ENCODE data around the gene RYK. TPM values are rescaled to one million over a fixed set of nuclear protein-coding genes. Genes with fewer than 3 reads are reported as not detected.
A peak's percentile ranks its signal among the peaks of the same experiment; 100 is the strongest.
"Not testable (repeated sequence)": the region's sequence is repeated elsewhere in the genome, so short reads cannot be mapped to it uniquely, and the experiment has no call there.

Gene RYK
- total RNA-seq, 1 donor from 2014 or later: 85.0 TPM

DNA sequence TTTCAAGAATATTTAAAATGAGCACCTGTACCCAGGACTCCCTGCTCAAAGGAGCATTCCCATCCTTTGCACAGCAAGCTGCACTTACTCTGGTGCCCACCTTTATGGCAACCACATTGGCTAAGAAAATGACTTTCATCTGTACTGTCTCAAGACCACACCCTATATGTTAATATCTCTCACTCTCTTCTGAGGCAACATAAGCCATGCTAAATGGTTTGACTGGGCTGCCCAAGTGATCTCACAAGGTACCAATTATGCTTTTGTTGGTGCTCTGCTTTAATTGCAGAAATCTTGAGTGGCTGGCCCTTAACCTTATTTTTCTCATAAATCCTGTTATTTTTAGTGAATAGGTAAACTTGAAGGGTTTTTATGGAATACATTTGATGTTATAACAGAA is 17.7 kb downstream of the RYK start:
- TF ChIP-seq, protein P1, sequence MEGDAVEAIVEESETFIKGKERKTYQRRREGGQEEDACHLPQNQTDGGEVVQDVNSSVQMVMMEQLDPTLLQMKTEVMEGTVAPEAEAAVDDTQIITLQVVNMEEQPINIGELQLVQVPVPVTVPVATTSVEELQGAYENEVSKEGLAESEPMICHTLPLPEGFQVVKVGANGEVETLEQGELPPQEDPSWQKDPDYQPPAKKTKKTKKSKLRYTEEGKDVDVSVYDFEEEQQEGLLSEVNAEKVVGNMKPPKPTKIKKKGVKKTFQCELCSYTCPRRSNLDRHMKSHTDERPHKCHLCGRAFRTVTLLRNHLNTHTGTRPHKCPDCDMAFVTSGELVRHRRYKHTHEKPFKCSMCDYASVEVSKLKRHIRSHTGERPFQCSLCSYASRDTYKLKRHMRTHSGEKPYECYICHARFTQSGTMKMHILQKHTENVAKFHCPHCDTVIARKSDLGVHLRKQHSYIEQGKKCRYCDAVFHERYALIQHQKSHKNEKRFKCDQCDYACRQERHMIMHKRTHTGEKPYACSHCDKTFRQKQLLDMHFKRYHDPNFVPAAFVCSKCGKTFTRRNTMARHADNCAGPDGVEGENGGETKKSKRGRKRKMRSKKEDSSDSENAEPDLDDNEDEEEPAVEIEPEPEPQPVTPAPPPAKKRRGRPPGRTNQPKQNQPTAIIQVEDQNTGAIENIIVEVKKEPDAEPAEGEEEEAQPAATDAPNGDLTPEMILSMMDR (IDR thresholded peaks at IDR 0.05; ENCODE audit: insufficient read depth, low read length, severe bottlenecking): no peak
- FAIRE-seq (no peak), DNase-seq (ENCODE audit: low read depth) (no peak)
- H3K36me3 ChIP-seq (ENCODE audit: control insufficient read depth, insufficient read depth, low read length): no peaks in the 10 kb centered on the region
- H3K27me3 ChIP-seq (ENCODE audit: control insufficient read depth, insufficient read depth, low read length): no peaks in the 10 kb centered on the region
- no peak overlapping the region for H3K4me3 ChIP-seq (ENCODE audit: low read depth, low read length)

DNA sequence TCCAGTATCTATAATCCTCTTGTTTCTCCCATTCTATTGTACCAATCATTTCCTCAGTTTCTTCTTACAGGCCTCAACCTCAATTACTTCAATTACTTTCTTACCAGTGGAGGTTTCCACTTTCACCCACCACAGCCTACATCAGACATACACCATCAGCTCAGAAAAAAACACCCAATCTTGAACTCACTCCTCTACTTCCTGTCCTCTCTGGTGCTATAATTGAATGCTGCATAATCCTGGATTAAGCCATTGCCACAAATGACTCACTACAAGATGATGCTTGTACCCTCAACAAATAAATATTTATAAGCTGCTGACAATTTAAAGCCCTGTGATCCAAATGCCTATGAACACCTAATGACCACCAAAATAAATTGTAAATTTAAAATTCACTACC is 18.5 kb downstream of the RYK start:
- FAIRE-seq (no peak), DNase-seq (ENCODE audit: low read depth) (peak; percentile 66)
- H3K27me3 ChIP-seq (ENCODE audit: control insufficient read depth, insufficient read depth, low read length): no peaks in the 10 kb centered on the region
- no peak overlapping the region for H3K4me3 ChIP-seq (ENCODE audit: low read depth, low read length)
- TF ChIP-seq, protein P1 (IDR thresholded peaks at IDR 0.05; ENCODE audit: insufficient read depth, low read length, severe bottlenecking): no peak
- H3K36me3 ChIP-seq (ENCODE audit: control insufficient read depth, insufficient read depth, low read length): no peaks in the 10 kb centered on the region

DNA sequence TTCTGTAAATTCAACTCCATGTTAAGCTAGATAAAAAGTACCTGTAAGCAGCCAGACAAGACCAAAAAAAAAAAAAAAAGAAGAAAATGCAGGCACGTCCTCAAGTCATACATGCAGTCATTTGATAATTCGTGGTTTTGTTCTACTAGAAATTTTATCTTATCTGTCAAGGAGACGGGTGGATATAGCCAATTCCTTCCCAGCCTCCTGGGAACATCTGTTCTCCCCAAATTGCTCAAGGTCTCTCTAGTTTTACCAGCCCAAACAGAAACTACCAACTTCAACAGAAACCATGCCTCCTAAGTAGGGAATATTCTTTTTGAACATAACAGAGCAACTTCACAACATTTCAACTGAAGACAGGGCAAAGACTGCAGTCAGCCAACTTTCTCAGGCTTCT is 19.5 kb downstream of the RYK start:
- FAIRE-seq: no peak
- TF ChIP-seq, protein P1 (IDR thresholded peaks at IDR 0.05; ENCODE audit: insufficient read depth, low read length, severe bottlenecking): no peak

DNA sequence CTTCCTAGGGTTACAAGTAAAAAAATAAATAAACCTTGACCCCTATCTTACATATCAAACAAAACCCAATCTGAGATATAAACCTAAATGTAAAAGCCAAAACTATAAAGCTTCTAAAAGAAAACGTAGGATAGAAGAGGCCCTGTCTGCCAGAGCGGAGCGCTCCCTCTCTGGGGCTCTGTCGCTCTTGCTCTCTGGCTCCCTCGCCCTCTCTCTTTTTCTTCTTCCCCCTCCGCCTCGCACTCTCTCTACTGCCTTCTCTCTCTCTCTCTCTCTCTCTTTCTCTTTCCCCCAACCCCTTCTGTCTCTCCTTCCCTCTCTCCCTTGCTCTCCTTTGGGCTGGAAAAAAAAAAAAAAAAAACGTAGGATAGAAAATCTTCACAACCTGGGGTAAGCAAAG is 21.6 kb downstream of the RYK start:
- FAIRE-seq (no peak), DNase-seq (ENCODE audit: low read depth) (no peak)
- TF ChIP-seq, protein P1 (IDR thresholded peaks at IDR 0.05; ENCODE audit: insufficient read depth, low read length, severe bottlenecking): no peak
- Histone ChIP-seq H3K4me3 (ENCODE audit: low read depth, low read length) (no peak overlapping the region), H3K27me3 (ENCODE audit: control insufficient read depth, insufficient read depth, low read length) (no peaks in the 10 kb centered on the region), H3K36me3 (ENCODE audit: control insufficient read depth, insufficient read depth, low read length) (no peaks in the 10 kb centered on the region)

More for the DNA sequence above, 19.5 kb downstream of the RYK start:
- no peak overlapping the region for H3K4me3 ChIP-seq (ENCODE audit: low read depth, low read length)
- H3K36me3 ChIP-seq (ENCODE audit: control insufficient read depth, insufficient read depth, low read length): no peaks in the 10 kb centered on the region
- no peaks in the 10 kb centered on the region for H3K27me3 ChIP-seq (ENCODE audit: control insufficient read depth, insufficient read depth, low read length)
- DNase-seq (ENCODE audit: low read depth): no peak

DNA sequence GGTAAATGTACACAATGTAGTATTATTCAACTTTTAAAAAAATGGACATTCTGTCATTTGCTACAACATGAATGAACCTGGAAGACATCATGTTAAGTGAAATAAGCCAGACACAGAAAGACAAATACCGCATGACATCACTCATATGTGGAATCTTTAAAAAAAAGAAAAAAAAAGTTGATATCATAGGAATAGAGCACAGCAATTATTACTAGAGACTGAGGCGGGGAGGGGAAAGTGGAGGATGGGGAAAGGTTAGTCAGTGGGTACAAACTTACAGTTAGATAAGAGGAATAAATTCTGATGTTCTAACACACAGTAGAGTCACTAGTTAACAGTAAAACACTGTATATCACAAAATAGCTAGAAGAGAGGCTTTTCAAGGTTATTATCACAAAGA is 22.2 kb downstream of the RYK start:
- no peaks in the 10 kb centered on the region for H3K27me3 ChIP-seq (ENCODE audit: control insufficient read depth, insufficient read depth, low read length)
- DNase-seq (ENCODE audit: low read depth) (no peak), FAIRE-seq (no peak)

DNA sequence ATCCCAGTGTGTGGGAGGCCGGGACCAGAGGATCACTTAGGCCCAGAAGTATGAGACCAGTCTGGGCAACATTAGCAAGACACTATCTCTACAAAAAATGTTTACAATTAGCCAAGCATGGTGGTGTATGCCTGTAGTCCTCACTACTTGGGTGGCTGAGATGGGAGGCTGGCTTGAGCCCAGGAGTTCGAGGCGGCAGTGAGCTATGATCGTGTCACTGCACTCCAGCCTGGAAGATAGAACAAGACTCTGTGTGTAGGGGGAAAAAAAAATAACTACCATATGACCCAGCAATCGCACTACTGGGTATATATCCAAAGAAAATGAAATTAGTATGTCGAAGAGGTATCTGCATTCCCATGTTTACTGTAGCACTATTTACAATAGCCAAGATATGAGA is 22.6 kb downstream of the RYK start:
- no peaks in the 10 kb centered on the region for H3K36me3 ChIP-seq (ENCODE audit: control insufficient read depth, insufficient read depth, low read length)
- no peak overlapping the region for H3K4me3 ChIP-seq (ENCODE audit: low read depth, low read length)
- no peaks in the 10 kb centered on the region for H3K27me3 ChIP-seq (ENCODE audit: control insufficient read depth, insufficient read depth, low read length)
- no peak for DNase-seq (ENCODE audit: low read depth)
- FAIRE-seq: no peak
- TF ChIP-seq, protein P1 (IDR thresholded peaks at IDR 0.05; ENCODE audit: insufficient read depth, low read length, severe bottlenecking): no peak

More for the DNA sequence above, 22.2 kb downstream of the RYK start:
- TF ChIP-seq, protein P1 (IDR thresholded peaks at IDR 0.05; ENCODE audit: insufficient read depth, low read length, severe bottlenecking): no peak
- Histone ChIP-seq H3K4me3 (ENCODE audit: low read depth, low read length) (no peak overlapping the region), H3K36me3 (ENCODE audit: control insufficient read depth, insufficient read depth, low read length) (no peaks in the 10 kb centered on the region)

DNA sequence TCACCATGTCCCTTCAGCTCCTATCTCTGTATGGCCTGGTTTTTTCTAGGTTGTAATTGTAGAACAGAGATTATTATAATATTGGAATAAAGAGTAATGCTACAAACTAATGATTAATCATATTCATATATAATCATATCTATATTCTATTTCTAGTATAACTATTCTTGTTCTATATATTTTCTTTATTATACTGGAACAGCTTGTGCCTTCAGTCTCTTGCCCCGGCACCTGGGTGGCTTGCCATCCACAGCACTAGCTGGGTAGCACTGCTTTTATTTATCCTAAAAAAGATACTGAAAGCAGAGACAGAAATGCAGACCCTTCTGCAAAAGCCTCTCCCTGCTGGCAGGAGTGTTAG is 25.9 kb downstream of the RYK start:
- not testable (repeated sequence) for H3K36me3 ChIP-seq (ENCODE audit: control insufficient read depth, insufficient read depth, low read length); DNase-seq (ENCODE audit: low read depth); FAIRE-seq

More for the DNA sequence above, 25.9 kb downstream of the RYK start:
- H3K4me3 ChIP-seq (ENCODE audit: low read depth, low read length); H3K27me3 ChIP-seq (ENCODE audit: control insufficient read depth, insufficient read depth, low read length): not testable (repeated sequence)
